Effector CD4-positive, alpha-beta T cell (primary cell): ENCODE measurements around the gene LSM14A.
"Not testable (repeated sequence)": the region's sequence is repeated elsewhere in the genome, so short reads cannot be mapped to it uniquely, and the experiment has no call there.

Source experiments
- DNase-seq: peaks from one replicate; pipeline ENCODE4 v3.0.0-alpha.2; 2020

LSM14A gene

DNA sequence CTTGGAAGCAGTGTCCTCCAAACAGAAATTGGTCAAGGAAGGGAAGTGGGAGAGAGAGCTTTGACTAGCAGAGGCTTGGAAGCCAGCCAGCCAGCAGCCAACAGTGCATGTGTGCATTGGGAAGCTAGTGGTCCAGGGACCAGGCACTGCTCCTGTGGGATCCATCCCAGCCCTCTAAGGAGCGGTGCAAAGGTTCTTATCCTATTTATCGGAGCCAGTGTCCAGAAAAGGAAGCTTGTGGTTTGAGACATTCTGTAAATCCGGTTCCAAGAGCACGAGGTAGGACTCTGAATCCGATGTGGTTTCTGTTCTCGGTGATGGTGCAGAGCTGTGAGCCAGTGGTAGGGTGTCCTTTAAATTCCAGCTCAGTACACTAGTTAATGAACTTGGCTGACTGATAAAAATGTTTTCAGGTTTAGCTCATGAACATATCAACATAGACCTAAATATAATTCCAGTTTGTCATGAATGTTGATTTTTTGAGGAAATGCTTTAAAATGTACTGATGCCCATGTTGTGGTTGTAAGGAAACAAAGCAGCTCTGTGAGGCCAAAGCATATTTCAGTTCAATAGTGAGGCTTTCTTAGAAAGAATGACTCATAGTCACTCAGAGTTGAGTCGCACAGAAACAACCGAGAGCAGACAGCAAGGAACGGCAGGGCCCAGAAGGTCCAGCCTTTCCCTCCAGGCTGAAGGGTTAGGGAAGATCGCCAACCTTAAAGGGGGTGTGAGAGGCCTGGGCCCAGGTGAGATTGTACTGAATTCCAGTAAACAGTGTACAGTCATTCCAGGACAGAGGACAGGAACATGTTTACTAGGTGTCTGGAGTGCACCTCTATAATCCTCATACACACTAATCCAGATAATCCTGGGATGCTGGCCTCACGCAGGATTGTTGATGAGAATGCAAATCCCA is 60.5 kb downstream of the LSM14A start:
- no peak for DNase-seq

DNA sequence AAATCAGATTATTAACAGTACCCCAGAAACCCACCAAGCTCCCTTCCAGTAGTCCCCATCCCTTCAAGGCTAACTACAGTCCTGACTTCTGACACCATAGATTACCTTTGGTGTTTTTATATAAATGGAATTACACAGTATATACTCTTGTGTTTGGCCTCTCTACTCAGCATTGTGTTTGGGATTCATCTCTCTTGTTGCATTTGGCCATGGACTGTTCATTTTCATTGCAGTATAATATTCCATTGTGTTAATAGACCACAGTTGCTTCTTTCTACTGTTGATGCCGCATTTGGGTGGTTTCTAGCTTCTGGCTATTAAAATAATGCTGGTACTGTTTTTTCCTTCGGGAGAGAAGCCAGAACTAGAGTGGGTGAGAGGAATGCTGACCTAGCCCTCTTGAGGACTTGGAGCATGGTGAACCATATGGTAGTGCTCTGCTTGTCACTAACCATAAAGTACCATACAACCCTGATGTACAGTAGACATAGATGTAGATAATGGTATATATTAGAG is 63.2 kb downstream of the LSM14A start:
- DNase-seq: no peak

DNA sequence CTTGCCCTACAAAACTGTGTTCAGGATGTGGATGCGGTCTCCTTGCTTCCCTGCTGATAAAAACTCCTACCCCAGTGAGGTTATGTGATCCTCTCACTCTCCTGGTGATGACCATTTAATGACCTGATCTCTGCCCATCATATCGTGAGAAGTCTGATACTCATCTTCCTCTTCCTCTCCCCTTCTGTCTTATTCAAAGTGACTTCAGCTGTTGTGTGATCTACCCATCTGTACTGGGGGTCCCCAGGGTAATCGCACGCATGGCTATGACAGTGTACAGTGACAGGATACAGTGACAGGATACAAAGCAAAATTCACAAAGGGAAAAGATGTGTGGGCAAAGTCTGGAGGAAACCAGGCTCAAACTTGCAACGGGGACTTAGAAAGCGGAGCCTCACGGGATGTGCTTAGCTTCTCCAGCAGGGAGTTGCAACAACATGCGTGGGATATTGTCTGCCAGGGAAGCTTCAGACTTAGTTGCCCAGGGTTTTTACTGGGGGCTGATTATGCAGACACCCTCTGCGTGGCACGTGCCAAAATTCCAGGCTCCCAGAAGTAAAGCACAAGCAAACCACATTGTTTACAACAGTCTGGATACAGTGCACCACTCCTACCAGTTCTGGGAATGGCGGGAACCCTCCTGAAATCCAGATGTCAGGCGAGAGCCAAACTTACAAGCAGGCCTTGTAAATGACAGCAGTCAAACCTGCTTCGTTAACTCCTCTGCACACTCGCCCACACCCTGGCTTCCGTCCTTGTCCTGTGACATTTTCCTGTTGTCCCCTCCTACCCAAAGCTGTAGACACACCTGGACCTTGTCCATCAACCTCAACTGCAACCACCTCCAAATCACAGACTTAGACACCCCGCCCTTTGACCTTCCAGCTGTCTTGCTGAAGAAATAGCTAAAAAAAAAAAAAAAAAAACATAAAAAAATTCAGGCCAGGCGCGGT is 64.0 kb downstream of the LSM14A start:
- DNase-seq: no peak

DNA sequence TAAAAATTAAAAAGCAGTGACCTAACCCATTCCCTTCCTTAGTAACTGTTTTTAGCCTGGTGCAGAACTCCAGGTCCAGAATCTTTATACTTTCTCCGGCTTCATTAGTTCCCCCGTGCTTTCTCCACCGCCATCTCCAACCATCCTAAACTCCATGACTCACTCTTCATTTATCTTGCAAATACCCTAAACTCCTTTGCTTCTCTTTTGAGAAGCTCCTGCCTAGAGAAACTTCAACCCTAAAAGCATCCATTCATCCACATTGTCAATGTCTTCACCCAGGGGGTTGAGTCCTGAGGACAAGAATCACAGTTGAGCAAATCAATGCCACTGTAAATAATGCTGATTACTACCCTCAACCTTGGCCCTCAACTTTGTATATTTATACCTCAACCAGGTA is 65.0 kb downstream of the LSM14A start:
- no peak for DNase-seq

DNA sequence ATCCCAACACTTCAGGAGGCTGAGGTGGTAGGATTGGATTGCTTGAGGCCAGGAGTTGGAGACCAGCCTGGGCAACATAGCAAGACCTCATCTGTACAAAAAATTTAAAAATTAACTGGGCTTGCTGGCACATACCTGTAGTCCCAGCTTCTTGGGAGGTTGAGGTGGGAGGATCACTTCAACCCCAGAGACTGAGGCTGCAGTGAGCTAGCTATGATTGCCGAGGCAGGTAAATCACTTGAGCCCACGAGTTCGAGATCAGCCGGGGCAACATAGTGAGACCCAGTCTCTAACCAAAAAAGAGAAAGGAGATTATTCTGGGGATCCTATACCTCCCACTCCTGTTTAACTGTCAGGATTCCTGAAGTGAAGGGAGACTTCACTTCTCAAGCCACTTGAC is 65.6 kb downstream of the LSM14A start:
- no peak for DNase-seq

DNA sequence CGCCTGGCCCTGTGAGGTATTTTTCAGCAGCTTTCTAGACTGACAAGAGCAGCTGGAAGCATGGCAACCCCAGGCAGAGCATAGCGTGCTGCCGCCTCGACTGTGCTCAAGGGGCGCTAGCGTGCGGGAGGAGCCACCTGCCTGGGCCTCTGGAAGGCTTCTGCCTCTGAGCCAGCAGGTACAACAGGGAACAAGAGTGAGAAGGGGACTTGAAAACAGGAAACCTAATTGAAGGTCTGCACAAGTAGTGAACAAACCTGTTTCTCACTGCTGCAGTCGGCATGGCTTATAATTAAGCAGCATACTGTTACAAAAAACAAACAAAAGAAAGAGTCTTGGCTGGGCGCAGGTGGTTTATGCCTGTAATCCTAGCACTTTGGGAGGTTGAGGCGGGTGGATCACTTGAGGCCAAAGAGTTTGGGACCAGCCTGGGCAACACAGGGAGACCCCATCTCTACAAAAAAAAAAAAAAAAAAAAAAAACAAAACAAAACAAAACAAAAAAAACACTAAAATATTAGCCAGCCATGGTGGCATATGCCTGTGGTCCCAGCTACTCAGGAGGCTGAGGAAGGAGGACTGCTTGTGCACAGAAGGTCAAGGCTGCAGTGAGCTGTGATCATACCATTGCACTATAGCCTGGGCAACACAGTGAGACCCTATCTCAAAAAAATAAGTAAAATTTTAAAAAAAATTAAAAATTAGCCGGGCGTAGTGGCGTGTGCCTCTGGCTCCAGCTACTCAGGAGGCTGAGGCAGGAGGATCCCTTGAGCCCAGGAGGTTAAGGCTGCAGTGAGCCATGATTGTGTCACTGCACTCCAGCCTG is 69.4 kb downstream of the LSM14A start:
- no peak for DNase-seq

DNA sequence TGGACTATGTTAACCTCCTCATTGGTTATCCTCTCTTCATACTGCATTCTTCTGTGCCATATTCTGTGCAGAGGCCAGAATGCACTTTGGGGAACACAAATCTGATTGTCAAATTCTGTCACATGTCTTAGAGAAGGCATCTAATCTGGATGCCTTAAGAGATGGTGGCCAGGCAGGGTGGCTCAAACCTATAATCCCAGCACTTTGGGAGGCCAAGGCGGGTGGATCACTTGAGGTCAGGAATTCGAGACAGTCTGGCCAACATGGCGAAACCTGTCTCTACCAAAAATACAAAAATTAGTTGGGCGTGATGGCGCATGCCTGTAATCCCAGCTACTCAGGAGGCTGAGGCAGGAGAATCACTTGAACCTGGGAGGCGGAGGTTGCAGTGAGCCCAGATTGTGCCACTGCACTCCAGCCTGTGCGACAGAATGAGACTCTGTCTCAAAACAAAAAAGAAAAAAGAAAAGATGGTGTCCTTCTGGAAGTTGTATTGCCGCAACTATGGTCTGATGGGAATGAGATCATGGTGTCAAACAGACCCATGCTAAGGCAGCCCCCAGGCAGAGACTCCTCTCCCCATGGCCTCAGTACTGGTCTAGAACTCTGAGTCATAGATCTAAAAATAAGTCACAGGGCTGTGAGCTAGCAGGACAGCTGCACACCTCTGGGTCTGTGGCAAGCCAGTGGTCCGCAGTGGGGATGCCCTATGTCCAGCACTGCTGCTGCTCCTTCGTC is 71.0 kb downstream of the LSM14A start:
- DNase-seq: not testable (repeated sequence)

DNA sequence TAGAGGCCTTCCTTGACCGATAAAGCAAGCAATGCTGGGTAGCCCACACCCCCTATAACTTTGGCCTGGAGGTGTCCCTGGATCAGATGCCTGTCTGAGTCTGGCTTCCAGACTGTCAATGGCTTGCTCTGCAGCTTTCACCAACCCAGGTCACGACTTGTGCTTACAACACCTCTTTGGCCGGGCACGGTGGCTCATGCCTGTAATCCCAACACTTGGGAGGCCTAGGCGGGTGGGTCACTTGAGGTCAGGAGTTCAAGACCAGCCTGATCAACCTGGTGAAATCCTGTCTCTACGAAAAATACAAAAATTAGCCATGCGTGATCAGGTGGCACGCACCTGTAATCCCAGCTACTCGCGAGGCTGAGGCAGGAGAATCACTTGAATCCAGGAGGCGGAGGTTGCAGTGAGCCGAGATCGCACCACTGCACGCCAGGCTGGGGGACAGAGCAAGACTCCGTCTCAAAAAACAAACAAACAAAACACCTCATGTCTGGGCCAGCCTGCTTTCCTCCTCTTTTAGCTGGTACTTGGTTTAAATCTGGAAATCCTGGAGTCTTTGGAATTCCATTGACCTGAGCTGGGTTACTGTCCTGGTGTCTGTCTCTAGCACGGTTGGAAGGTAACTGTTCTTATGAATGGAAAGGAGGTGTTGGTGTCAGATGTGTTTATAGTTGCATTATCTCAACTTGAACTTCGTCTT is 71.7 kb downstream of the LSM14A start:
- no peak for DNase-seq

DNA sequence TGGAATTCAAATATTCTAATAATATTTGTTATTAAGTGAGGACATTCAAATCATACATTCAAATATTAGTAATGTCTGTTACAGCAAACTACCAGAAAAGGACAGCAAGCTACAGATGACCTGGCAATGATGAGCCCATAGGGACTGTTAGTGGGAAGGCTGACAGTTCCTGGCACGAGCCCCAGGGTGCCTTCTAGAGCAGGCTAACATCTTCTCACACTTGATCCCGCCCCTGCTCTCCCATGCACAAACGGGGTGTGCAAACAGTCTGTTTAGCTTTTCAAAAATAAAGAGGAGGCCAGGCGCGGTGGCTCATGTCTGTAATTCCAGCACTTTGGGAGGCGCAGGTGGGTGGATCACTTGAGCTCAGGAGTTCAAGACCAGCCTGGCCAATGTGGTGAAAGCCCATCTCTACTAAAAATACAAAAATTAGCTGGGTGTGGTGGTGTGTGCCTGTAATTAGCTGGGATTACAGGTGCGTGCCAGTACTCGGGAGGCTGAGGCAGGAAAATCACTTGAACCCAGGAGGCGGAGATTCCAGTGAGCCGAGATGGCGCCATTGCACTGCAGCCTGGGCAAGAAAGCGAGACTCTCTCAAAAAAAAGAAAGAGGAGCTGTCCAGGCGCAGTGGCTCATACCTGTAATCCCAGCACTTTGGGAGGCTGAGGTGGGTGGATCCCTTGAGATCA is 72.5 kb downstream of the LSM14A start:
- DNase-seq: no peak

DNA sequence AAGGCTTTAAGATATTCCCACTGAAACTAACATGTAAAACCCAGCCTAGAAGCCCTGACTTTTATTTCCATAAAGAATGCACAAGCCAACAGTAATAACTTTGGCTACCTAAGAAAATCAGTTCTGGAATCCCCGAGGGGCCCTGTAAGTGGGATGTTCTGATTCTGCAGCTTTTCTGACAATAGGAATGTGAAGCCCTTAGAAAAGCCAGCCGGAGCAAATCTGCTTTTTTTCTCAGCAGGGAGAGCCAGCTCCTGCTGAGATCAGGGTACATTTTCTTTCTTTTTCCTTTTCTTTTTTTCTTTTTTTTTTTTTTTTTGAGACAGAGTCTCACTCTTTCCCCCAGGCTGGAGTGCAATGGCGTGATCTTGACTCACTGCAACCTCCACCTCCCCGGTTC is 74.0 kb downstream of the LSM14A start:
- no peak for DNase-seq

DNA sequence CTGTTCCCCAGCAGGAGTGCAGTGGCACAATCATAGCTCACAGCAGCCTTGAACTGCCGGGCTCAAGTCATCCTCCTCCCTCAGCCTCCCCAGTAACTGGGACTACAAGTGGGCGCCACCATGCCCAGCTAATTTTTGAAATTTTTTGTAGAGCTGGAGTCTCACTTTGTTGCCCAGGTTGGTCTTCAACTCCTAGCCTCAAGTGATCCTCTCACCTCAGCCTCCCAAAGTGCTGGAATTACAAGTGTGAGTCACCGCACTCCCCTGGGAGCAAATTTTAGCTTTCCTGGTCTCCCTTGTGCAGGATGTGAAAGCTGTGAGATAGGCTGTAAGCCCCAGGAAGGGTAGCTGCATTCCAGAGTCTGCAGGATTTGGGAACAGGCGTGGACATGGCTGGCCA is 76.6 kb downstream of the LSM14A start:
- no peak for DNase-seq

DNA sequence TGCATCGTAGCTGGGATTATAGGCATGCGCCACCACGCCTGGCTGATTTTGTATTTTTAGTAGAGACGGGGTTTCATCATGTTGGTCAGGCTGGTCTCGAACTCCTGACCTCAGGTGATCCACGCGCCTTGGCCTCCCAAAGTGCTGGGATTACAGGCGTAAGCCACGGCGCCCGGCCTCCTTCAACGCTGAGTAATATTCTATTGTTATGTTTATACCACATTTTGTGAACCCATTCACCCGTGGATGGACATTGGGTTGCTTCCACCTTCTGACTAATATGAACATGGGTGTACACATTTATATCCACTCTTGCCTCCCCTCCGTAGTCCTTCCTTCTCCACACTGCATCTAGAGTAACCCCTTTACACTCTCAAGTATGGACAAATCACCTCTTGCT is 80.9 kb downstream of the LSM14A start:
- not testable (repeated sequence) for DNase-seq

DNA sequence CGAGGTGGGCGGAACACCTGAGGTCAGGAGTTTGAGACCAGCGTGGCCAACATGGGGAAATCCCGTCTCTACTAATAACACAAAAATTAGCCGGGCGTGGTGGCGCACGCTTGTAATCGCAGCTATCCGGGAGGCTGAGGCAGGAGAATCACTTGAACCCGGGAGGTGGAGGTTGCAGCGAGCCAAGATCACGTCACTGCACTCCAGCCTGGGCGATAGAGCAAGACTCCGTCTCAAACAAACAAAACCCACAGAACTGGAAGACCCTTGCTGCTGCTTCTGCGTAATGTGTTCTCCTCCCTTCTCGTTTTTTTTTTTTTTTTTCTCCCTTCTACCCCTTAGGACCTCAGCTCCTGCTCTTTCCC is 81.4 kb downstream of the LSM14A start:
- not testable (repeated sequence) for DNase-seq

DNA sequence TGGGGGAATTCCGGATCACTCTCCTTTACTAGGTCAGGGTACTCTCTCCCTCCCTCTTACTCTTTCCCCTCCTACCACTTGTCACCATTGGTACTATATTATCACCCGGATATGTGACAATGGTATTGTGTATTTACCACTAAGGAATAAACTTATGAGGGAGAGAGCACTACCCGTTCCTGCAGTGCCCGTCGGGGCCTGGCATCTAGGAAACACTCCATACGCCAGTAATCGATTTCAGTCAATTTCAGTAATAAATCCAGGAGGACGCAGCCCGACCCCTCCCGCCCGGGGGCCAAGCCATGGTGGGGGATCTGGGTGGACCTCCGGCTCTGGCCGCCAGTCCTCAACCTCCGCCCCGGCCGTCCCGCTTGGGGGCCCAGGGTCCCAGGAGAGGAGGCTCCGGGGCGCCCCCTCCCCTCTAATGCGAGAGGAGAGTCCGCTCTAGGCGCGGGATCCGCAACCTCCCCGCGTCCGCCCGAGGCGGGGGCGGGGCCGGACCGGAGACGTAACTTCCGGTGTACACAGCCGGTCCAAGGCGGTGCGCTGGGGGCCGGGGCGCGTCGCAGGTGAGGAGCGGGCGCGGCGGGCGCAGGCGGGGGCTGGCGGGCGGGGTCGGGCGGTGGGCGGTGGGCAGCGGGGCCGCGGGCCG is 81.9 kb downstream of the LSM14A start, which contains the start of gene GARRE1:
Gene GARRE1 (plus strand): TSS at position 509 of the 652 bp plus-strand sequence. CDS start 45,920 bp downstream, outside the sequence.
- peak; percentile 83 for DNase-seq

DNA sequence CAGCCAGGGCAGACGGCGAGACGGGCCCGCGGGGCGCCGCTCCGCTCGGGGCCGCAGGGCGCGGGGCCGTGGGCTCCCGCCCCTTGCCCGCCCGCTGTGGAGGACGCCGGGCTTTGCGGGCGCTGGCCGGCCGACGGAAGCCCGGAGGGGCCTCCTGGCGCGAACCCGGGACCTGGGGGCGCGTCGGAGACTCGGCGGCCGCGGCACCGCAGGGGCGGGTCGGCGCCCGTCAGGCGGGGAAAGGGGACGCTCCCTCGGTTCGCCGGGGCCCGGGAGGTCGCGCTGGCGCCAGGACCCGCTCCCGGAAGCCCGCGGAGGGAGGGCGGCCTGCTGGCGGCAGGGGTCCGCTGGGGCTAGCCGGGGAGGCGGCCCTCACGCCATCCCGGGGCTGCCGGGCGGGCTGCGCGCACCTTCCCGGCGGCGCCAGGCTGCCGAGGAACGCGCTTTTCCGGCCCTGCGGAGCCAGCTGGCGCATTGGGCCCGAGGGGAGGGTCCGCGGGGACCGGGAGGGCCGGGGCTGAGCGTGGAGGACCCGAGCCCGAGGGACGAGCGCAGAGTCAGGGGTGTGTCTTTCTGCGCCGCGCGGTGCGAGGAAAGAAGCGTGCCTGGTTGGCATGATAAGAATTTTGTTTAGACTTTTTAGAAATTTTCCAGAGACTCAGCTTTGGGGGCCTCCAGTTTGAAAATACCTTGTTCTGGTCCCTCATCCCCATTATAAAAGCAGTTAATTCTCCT is 82.6 kb downstream of the LSM14A start:
- peak; percentile 14 for DNase-seq

DNA sequence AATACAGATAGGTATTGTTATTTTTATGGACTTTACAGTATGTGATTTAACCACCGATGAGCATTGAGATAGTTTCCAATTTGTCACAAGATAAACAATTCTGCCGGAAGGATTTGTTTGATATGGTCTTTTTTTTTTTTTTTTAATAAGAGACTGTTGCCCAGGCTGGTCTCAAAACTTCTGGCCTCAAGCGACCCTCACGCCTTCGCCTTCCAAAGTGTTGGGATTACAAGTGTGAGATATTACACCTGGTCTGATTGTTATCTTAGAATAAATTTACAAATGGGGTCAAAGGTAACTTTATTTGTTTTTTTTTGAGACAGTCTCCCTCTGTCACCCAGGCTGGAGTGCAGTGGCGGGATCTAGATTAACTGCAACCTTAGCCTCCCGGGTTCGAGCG is 83.2 kb downstream of the LSM14A start:
- no peak for DNase-seq

DNA sequence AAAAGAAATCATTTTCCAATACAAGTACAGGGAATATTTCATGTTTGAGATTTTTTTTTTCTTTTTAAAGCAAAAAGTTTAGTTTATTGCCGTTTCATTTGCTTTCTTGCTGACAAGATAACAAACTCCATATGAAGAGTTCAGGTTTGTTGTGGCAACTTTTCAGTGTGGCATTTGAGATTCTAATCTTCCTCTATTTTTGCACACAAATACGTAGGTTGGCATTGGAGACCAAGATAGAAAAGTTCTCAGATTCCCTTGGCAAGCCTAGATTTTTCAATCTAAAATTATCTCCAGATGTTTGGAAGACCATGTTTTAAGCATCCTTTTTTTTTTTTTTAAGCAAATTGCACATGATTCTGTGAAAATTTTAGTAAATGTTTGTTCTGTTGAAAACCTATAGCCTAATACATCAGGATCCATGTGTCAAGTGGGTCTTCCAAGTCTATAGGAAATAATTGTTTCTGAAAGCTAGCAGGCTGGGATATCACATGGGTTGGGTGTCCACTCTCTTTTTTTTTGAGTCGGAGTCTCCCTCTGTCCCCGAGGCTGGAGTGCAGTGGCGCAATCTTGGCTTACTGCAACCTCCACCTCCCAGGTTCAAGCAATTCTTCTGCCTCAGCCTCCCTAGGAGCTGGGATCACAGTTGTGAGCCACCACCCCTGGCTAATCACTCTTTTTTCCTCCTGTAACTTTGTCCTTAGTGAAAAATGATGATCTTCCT is 84.7 kb downstream of the LSM14A start:
- no peak for DNase-seq

DNA sequence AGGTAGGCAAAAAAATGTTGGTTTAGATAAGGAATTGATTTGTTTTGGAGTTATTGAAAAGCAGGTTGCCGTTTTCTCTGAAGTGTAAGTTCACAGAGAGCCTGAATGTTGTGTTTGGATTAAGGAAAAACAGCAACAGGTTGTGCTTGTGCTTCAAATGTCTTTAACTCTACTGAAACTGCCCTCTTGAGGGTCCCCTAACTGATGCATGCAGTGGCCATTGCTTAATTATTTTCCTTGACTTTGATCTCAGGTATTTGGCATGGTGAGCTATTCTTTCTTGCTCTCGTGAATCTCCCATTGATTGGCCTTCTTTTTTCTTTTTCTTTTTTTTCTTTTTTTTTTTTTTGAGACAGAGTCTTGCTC is 85.2 kb downstream of the LSM14A start:
- no peak for DNase-seq
